ENCODE measurements around the gene TMOD3. TPM values are rescaled to one million over a fixed set of nuclear protein-coding genes. Genes with fewer than 3 reads are reported as not detected.

Gene TMOD3
- total and polyA plus RNA-seq, 2 experiments from 2014 or later = 26.1 to 29.9 TPM

DNA sequence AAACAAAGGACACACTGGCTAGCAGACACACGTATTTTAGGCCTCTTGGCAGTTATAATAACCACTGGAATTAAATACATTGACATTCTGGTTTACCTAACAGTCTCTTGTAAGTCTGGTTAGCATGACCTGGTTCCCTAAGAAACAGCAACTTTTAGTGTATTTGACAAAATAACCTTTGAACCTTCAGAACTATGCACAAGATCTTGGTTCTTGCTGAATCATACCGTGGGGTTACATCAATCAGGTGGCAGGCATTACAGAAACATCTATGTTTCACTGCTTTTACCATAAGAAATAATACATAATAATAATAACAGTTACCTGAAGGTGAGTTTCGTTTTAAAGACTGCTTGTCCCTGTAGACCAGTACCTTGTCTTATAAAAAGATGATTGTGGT is 123.4 kb downstream of the TMOD3 start:
- Histone ChIP-seq H3K9me2 (ENCODE audit: insufficient read depth) (no peaks in the 10 kb centered on the region), H3K27me3 (ENCODE audit: insufficient read depth) (no peaks in the 10 kb centered on the region), H3K36me3 (ENCODE audit: insufficient read depth) (peaks cover 73% of the 10 kb centered on the region), H3K4me1 (ENCODE audit: insufficient read depth) (no peaks in the 10 kb centered on the region), H3K27ac (ENCODE audit: low read depth) (no peak overlapping the region), H3K4me3 (no peak overlapping the region), H3F3A (replicated peaks; ENCODE audit: low read depth) (no peaks in the 10 kb centered on the region), H4K20me1 (replicated peaks; ENCODE audit: insufficient read depth) (no peaks in the 10 kb centered on the region; the same call in none of the 2 replicates), H2AFZ (no peak overlapping the region), H3K79me2 (replicated peaks; ENCODE audit: insufficient read depth) (no peaks in the 10 kb centered on the region), H3K4me2 (no peak overlapping the region)
- peaks cover 80% of the 10 kb centered on the region for H3K36me3 Mint-ChIP-seq (ENCODE audit: low read depth)
- no peak overlapping the region for H3K27ac Mint-ChIP-seq
- H3K27me3 Mint-ChIP-seq (ENCODE audit: insufficient read depth, low read depth, poor library complexity) = peaks cover 5% of the 10 kb centered on the region
- no peak for TF ChIP-seq EZH2 (IDR thresholded peaks at IDR 0.05; ENCODE audit: low read depth, unreplicated experiment)
- TF ChIP-seq JUNB (IDR thresholded peaks at IDR 0.05; ENCODE audit: unreplicated experiment) = no peak
- TF ChIP-seq, protein P1, sequence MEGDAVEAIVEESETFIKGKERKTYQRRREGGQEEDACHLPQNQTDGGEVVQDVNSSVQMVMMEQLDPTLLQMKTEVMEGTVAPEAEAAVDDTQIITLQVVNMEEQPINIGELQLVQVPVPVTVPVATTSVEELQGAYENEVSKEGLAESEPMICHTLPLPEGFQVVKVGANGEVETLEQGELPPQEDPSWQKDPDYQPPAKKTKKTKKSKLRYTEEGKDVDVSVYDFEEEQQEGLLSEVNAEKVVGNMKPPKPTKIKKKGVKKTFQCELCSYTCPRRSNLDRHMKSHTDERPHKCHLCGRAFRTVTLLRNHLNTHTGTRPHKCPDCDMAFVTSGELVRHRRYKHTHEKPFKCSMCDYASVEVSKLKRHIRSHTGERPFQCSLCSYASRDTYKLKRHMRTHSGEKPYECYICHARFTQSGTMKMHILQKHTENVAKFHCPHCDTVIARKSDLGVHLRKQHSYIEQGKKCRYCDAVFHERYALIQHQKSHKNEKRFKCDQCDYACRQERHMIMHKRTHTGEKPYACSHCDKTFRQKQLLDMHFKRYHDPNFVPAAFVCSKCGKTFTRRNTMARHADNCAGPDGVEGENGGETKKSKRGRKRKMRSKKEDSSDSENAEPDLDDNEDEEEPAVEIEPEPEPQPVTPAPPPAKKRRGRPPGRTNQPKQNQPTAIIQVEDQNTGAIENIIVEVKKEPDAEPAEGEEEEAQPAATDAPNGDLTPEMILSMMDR (conservative IDR thresholded peaks at IDR 0.05; ENCODE audit: low read depth in 2 of 2) = no peak
- TF ChIP-seq, protein P2, sequence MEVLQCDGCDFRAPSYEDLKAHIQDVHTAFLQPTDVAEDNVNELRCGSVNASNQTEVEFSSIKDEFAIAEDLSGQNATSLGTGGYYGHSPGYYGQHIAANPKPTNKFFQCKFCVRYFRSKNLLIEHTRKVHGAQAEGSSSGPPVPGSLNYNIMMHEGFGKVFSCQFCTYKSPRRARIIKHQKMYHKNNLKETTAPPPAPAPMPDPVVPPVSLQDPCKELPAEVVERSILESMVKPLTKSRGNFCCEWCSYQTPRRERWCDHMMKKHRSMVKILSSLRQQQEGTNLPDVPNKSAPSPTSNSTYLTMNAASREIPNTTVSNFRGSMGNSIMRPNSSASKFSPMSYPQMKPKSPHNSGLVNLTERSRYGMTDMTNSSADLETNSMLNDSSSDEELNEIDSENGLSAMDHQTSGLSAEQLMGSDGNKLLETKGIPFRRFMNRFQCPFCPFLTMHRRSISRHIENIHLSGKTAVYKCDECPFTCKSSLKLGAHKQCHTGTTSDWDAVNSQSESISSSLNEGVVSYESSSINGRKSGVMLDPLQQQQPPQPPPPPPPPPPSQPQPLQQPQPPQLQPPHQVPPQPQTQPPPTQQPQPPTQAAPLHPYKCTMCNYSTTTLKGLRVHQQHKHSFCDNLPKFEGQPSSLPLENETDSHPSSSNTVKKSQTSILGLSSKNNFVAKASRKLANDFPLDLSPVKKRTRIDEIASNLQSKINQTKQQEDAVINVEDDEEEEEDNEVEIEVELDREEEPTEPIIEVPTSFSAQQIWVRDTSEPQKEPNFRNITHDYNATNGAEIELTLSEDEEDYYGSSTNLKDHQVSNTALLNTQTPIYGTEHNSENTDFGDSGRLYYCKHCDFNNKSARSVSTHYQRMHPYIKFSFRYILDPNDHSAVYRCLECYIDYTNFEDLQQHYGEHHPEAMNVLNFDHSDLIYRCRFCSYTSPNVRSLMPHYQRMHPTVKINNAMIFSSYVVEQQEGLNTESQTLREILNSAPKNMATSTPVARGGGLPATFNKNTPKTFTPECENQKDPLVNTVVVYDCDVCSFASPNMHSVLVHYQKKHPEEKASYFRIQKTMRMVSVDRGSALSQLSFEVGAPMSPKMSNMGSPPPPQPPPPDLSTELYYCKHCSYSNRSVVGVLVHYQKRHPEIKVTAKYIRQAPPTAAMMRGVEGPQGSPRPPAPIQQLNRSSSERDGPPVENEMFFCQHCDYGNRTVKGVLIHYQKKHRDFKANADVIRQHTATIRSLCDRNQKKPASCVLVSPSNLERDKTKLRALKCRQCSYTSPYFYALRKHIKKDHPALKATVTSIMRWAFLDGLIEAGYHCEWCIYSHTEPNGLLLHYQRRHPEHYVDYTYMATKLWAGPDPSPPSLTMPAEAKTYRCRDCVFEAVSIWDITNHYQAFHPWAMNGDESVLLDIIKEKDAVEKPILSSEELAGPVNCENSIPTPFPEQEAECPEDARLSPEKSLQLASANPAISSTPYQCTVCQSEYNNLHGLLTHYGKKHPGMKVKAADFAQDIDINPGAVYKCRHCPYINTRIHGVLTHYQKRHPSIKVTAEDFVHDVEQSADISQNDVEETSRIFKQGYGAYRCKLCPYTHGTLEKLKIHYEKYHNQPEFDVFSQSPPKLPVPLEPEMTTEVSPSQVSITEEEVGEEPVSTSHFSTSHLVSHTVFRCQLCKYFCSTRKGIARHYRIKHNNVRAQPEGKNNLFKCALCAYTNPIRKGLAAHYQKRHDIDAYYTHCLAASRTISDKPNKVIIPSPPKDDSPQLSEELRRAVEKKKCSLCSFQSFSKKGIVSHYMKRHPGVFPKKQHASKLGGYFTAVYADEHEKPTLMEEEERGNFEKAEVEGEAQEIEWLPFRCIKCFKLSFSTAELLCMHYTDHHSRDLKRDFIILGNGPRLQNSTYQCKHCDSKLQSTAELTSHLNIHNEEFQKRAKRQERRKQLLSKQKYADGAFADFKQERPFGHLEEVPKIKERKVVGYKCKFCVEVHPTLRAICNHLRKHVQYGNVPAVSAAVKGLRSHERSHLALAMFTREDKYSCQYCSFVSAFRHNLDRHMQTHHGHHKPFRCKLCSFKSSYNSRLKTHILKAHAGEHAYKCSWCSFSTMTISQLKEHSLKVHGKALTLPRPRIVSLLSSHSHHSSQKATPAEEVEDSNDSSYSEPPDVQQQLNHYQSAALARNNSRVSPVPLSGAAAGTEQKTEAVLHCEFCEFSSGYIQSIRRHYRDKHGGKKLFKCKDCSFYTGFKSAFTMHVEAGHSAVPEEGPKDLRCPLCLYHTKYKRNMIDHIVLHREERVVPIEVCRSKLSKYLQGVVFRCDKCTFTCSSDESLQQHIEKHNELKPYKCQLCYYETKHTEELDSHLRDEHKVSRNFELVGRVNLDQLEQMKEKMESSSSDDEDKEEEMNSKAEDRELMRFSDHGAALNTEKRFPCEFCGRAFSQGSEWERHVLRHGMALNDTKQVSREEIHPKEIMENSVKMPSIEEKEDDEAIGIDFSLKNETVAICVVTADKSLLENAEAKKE (CRISPR knock-in tag; IDR thresholded peaks at IDR 0.05) = no peak
- H3K4me1 Mint-ChIP-seq = no peaks in the 10 kb centered on the region
- no peak overlapping the region for H3K4me3 Mint-ChIP-seq
- H3K9me3 Mint-ChIP-seq = no peaks in the 10 kb centered on the region
- no peak for DNase-seq (ENCODE audit: low spot score)
- no peak for ATAC-seq

Measured in GM23338 (cell line).